Fibroblast of lung (primary cell): ENCODE measurements around the gene ATP6V0D1. TPM values are rescaled to one million over a fixed set of nuclear protein-coding genes. Genes with fewer than 3 reads are reported as not detected.

Experiments used
- DNase-seq, 2 donors: peaks; one replicate each; pipeline versions ENCODE4 v3.0.0 to v3.0.0-alpha.2; 2010; ENCODE audit warnings: low read depth in 2 of 2
- H2AFZ ChIP-seq: 2 replicates; pipeline ENCODE4 v1.5.1; 2012; ENCODE audit warnings: low read length, control low read depth, inconsistent platforms
- H3K27ac ChIP-seq: 2 replicates; pipeline ENCODE4 v1.5.1; 2011; ENCODE audit warnings: low read length, control low read depth; ENCODE audit not compliant: insufficient read depth
- H3K27me3 ChIP-seq: 2 replicates; pipeline ENCODE4 v1.5.1; 2011; ENCODE audit warnings: mild to moderate bottlenecking, low read length; ENCODE audit not compliant: control insufficient read depth, insufficient read depth
- H3K36me3 ChIP-seq: 2 replicates; pipeline ENCODE4 v1.5.1; 2011; ENCODE audit warnings: low read length; ENCODE audit not compliant: control insufficient read depth, insufficient read depth
- H3K4me1 ChIP-seq: 2 replicates; pipeline ENCODE4 v1.5.1; 2011; ENCODE audit warnings: low read length; ENCODE audit not compliant: control insufficient read depth, insufficient read depth; ENCODE audit errors: extremely low read depth
- H3K4me2 ChIP-seq: 2 replicates; pipeline ENCODE4 v1.5.1; 2011; ENCODE audit warnings: low read length, control low read depth; ENCODE audit not compliant: insufficient read depth; ENCODE audit errors: extremely low read depth
- H3K4me3 ChIP-seq, 4 experiments: fragments of 200-600 bp in 1 of 4; sonication (generic) in 1 of 4; replicated peaks in 1 of 4; 2 replicates each; pipeline ENCODE4 v1.5.1; 2011 to 2016; ENCODE audit warnings: low read length in 4 of 4, low read depth in 3 of 4, mild to moderate bottlenecking in 3 of 4, control low read depth in 2 of 4, inconsistent platforms in 1 of 4, mixed read lengths in 1 of 4; ENCODE audit not compliant: insufficient read depth in 1 of 4; ENCODE audit errors: control extremely low read depth in 1 of 4
- H3K79me2 ChIP-seq: 2 replicates; pipeline ENCODE4 v1.5.1; 2012; ENCODE audit warnings: mild to moderate bottlenecking, low read length, inconsistent platforms; ENCODE audit not compliant: control insufficient read depth, insufficient read depth
- H3K9ac ChIP-seq: 2 replicates; pipeline ENCODE4 v1.5.1; 2011; ENCODE audit warnings: mild to moderate bottlenecking, low read length, control low read depth; ENCODE audit not compliant: insufficient read depth
- H3K9me3 ChIP-seq: 2 replicates; pipeline ENCODE4 v1.5.1; 2012; ENCODE audit warnings: low read depth, low read length; ENCODE audit not compliant: control insufficient read depth, insufficient read depth
- H4K20me1 ChIP-seq: 2 replicates; pipeline ENCODE4 v1.5.1; 2011; ENCODE audit warnings: low read length; ENCODE audit not compliant: control insufficient read depth, insufficient read depth; ENCODE audit errors: extremely low read depth
- CTCF ChIP-seq, 2 donors: IDR thresholded peaks in 1 of 2; conservative IDR thresholded peaks in 1 of 2; 1 replicate in 1 of 2; 2 replicates in 1 of 2; pipeline ENCODE4 v1.5.1; 2011 to 2012; ENCODE audit warnings: low read length in 2 of 2, control low read depth in 1 of 2, inconsistent platforms in 1 of 2, low read depth in 1 of 2, mild to moderate bottlenecking in 1 of 2
- EZH2 ChIP-seq: IDR thresholded peaks from 2 replicates; pipeline ENCODE4 v1.5.1; 2012; ENCODE audit warnings: low read length, control low read depth, mild to moderate bottlenecking; ENCODE audit errors: missing control alignments
- polyA plus RNA-seq, 2 donors: library from polyadenylated mRNA; depleted of rRNA in 1 of 2; stranded (reverse) in 1 of 2; unstranded in 1 of 2; fragments of >200 nt; gene quantifications; 2 replicates each; pipeline ENCODE4 v1.2.1, GENCODE V29; 2011 to 2012; ENCODE audit warnings: missing spikeins in 1 of 2
- total RNA-seq: library from RNA; depleted of rRNA; stranded (reverse); fragments of >200 nt; gene quantifications from 2 replicates; pipeline ENCODE4 v1.2.1, GENCODE V29; 2014

Gene ATP6V0D1
- total and polyA plus RNA-seq, 2 donors (not counting 1 experiment from before 2014, with no cell fraction given): 91.2 to 183 TPM

DNA sequence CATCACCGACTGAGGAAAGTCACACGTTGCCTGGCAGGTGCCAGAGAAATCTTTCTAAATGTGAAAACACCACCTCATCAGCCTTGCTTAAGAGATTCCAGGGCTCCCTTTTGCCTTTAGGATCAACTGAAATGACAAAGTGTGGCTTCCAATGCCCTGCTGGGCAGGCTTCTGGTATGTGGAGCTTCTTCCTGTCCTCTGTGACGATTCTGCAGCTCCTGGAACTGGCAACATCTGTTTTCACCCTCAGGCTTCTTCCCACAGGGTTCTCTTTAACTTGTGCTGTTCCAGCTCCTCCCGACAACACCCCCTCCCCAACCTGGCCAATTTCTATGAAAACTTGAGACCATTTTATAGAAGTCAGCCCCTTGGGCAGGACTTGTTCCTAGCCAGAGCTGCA lies 59.9 kb downstream of the ATP6V0D1 start:
- Histone ChIP-seq H3K79me2 (no peaks in the 10 kb centered on the region), H3K4me1 (peaks cover 2% of the 10 kb centered on the region), H3K27me3 (peaks cover 11% of the 10 kb centered on the region), H2AFZ (no peak overlapping the region), H3K9me3 (no peaks in the 10 kb centered on the region), H3K9ac (no peak overlapping the region), H3K36me3 (no peaks in the 10 kb centered on the region), H4K20me1 (no peaks in the 10 kb centered on the region), H3K4me3 (no peak overlapping the region), H3K4me2 (no peak overlapping the region), H3K27ac (no peak overlapping the region)
- DNase-seq: no peak
- TF ChIP-seq CTCF (conservative IDR thresholded peaks at IDR 0.05 in 1 of 2, IDR thresholded peaks at IDR 0.05 in 1 of 2; ENCODE audit: low read depth in 1 of 2, low read length in 2 of 2): no peak
- TF ChIP-seq EZH2: no peak

GRCh38 chr16:67419931-67420330 lies 61.0 kb downstream of the ATP6V0D1 start:
- peaks cover 2% of the 10 kb centered on the region for H3K4me1 ChIP-seq
- H3K79me2 ChIP-seq: no peaks in the 10 kb centered on the region
- H3K4me2 ChIP-seq: no peak overlapping the region
- H3K27ac ChIP-seq: no peak overlapping the region
- H3K36me3 ChIP-seq: no peaks in the 10 kb centered on the region
- no peak for TF ChIP-seq EZH2
- no peak for TF ChIP-seq CTCF (conservative IDR thresholded peaks at IDR 0.05 in 1 of 2, IDR thresholded peaks at IDR 0.05 in 1 of 2; ENCODE audit: low read depth in 1 of 2, low read length in 2 of 2)
- H3K4me3 ChIP-seq: no peak overlapping the region
- H3K9me3 ChIP-seq: no peaks in the 10 kb centered on the region
- DNase-seq: no peak
- H2AFZ ChIP-seq: no peak overlapping the region
- no peaks in the 10 kb centered on the region for H4K20me1 ChIP-seq
- no peak overlapping the region for H3K9ac ChIP-seq
- H3K27me3 ChIP-seq: peaks cover 4% of the 10 kb centered on the region

- no peak for DNase-seq
- Histone ChIP-seq H4K20me1 (no peaks in the 10 kb centered on the region), H3K27me3 (peaks cover 4% of the 10 kb centered on the region), H3K27ac (no peak overlapping the region), H3K36me3 (no peaks in the 10 kb centered on the region), H2AFZ (no peak overlapping the region), H3K4me2 (no peak overlapping the region), H3K9ac (no peak overlapping the region), H3K4me1 (peaks cover 2% of the 10 kb centered on the region), H3K4me3 (no peak overlapping the region), H3K9me3 (no peaks in the 10 kb centered on the region), H3K79me2 (no peaks in the 10 kb centered on the region)
- TF ChIP-seq EZH2 (no peak), CTCF (conservative IDR thresholded peaks at IDR 0.05 in 1 of 2, IDR thresholded peaks at IDR 0.05 in 1 of 2; ENCODE audit: low read depth in 1 of 2, low read length in 2 of 2) (no peak)
Measured at GRCh38 chr16:67419502-67419901, 61.5 kb downstream of the ATP6V0D1 start.
